ENCODE data around the gene TAB2.

DNA sequence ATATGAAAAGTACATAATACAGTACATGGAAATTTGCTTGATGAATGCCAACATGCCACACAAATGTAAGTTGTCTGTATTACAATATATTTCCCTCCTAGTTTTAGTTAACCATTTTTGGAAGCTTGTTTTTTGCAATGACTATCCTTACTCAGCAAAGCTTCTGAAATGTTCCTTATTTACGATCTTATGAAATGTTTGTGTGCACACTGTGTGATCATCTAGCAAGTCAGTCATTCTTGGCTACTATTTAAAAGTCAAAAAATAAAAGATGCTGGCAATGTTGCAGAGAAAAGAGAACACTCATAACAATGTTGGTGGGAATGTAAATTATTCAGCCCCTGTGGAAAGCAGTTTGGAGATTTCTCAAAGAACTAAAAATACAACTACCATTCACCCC is 116.4 kb downstream of the TAB2 start:
- TF ChIP-seq ZBTB7A (IDR thresholded peaks at IDR 0.05; ENCODE audit: low read depth) = no peak
- no peak for TF ChIP-seq YY1 (IDR thresholded peaks at IDR 0.05; ENCODE audit: low read depth)
- TF ChIP-seq EGR1 (IDR thresholded peaks at IDR 0.05) = no peak
- TF ChIP-seq EP300 (IDR thresholded peaks at IDR 0.05; ENCODE audit: borderline replicate concordance) = no peak
- TF ChIP-seq TAF1 (IDR thresholded peaks at IDR 0.05; ENCODE audit: low read depth) = no peak
- TF ChIP-seq, protein P1, sequence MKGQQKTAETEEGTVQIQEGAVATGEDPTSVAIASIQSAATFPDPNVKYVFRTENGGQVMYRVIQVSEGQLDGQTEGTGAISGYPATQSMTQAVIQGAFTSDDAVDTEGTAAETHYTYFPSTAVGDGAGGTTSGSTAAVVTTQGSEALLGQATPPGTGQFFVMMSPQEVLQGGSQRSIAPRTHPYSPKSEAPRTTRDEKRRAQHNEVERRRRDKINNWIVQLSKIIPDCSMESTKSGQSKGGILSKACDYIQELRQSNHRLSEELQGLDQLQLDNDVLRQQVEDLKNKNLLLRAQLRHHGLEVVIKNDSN (IDR thresholded peaks at IDR 0.05) = no peak
- TF ChIP-seq CEBPB (IDR thresholded peaks at IDR 0.05) = no peak
- TF ChIP-seq CREB1 (IDR thresholded peaks at IDR 0.05; ENCODE audit: low read depth) = no peak
- no peak for TF ChIP-seq NFIC (IDR thresholded peaks at IDR 0.05)
- TF ChIP-seq, protein P2, sequence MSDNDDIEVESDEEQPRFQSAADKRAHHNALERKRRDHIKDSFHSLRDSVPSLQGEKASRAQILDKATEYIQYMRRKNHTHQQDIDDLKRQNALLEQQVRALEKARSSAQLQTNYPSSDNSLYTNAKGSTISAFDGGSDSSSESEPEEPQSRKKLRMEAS (IDR thresholded peaks at IDR 0.05) = no peak

Measured in Ishikawa (cell line).